ENCODE measurements around the gene RNF148.

- TF ChIP-seq, protein P1, sequence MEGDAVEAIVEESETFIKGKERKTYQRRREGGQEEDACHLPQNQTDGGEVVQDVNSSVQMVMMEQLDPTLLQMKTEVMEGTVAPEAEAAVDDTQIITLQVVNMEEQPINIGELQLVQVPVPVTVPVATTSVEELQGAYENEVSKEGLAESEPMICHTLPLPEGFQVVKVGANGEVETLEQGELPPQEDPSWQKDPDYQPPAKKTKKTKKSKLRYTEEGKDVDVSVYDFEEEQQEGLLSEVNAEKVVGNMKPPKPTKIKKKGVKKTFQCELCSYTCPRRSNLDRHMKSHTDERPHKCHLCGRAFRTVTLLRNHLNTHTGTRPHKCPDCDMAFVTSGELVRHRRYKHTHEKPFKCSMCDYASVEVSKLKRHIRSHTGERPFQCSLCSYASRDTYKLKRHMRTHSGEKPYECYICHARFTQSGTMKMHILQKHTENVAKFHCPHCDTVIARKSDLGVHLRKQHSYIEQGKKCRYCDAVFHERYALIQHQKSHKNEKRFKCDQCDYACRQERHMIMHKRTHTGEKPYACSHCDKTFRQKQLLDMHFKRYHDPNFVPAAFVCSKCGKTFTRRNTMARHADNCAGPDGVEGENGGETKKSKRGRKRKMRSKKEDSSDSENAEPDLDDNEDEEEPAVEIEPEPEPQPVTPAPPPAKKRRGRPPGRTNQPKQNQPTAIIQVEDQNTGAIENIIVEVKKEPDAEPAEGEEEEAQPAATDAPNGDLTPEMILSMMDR (IDR thresholded peaks at IDR 0.05): no peak
- TF ChIP-seq POLR2A (IDR thresholded peaks at IDR 0.05): no peak
Observed at GRCh38 chr7:122736183-122736582, 33.5 kb upstream of the RNF148 start.
